GM21528 (cell line): ENCODE results near the gene CDH22.

Source experiments
- ATAC-seq: cut with Tn5 transposase; IDR thresholded peaks from one replicate; pipeline ENCODE4 v1.9.1; 2021; ENCODE audit warnings: mild to moderate bottlenecking, moderate library complexity; ENCODE audit not compliant: unreplicated experiment, low FRiP score

Gene CDH22

GRCh38 chr20:46272389-46273047 is 35.8 kb downstream of the CDH22 start:
- no peak for ATAC-seq

- no peak for ATAC-seq
These were observed 37.1 kb downstream of the CDH22 start for GRCh38 chr20:46270977-46271744.

- ATAC-seq, result no peak
These were observed 38.9 kb downstream of the CDH22 start for GRCh38 chr20:46269372-46269771.

- ATAC-seq, result no peak
These were observed 39.6 kb downstream of the CDH22 start for GRCh38 chr20:46268662-46269061.

- ATAC-seq, result no peak
These were observed 40.1 kb downstream of the CDH22 start for GRCh38 chr20:46268131-46268614.

- ATAC-seq, result no peak
These were observed 40.9 kb downstream of the CDH22 start for GRCh38 chr20:46267108-46268105.

GRCh38 chr20:46265539-46265938 is 42.8 kb downstream of the CDH22 start:
- no peak for ATAC-seq

GRCh38 chr20:46264391-46265266 is 43.7 kb downstream of the CDH22 start:
- no peak for ATAC-seq

- ATAC-seq, result no peak
These were observed 46.6 kb downstream of the CDH22 start for GRCh38 chr20:46261456-46262253.

- no peak for ATAC-seq
These were observed 47.3 kb downstream of the CDH22 start for GRCh38 chr20:46260936-46261454.

- no peak for ATAC-seq
These were observed 47.8 kb downstream of the CDH22 start for GRCh38 chr20:46260480-46260879.

- ATAC-seq, result no peak
These were observed 48.9 kb downstream of the CDH22 start for GRCh38 chr20:46259260-46259859.

- ATAC-seq, result no peak
These were observed 50.4 kb downstream of the CDH22 start for GRCh38 chr20:46257887-46258286.

GRCh38 chr20:46256293-46256692 is 52.0 kb downstream of the CDH22 start:
- ATAC-seq, result no peak

- no peak for ATAC-seq
These were observed 52.7 kb downstream of the CDH22 start for GRCh38 chr20:46255440-46256104.

- ATAC-seq, result no peak
These were observed 54.9 kb downstream of the CDH22 start for GRCh38 chr20:46253391-46253790.

GRCh38 chr20:46252352-46253091 is 55.8 kb downstream of the CDH22 start:
- no peak for ATAC-seq
